Smooth muscle cell (in vitro differentiated cells): Measurements from ENCODE around the gene GDF10. TPM values are rescaled to one million over a fixed set of nuclear protein-coding genes. Genes with fewer than 3 reads are reported as not detected.

Source experiments
- DNase-seq: peaks from one replicate; lab custom pipeline; 2025; ENCODE audit not compliant: unreplicated experiment; lab: John Stamatoyannopoulos, UW
- H2AFZ ChIP-seq: fragments of 200-600 bp; sonication (generic); 2 replicates; pipeline ENCODE4 v1.6.0; 2016; ENCODE audit warnings: antibody characterized with exemption, low read depth, mild to moderate bottlenecking
- H3F3A ChIP-seq: fragments of 200-600 bp; sonication (generic); 2 replicates; pipeline ENCODE4 v1.6.0; 2017; ENCODE audit warnings: antibody characterized with exemption, low read depth
- H3K27ac ChIP-seq: fragments of 200-600 bp; sonication (generic); 2 replicates; pipeline ENCODE4 v1.5.1; 2016; ENCODE audit warnings: low read depth, mild to moderate bottlenecking
- H3K27me3 ChIP-seq: fragments of 200-600 bp; sonication (generic); 2 replicates; pipeline ENCODE4 v1.6.1; 2016; ENCODE audit warnings: low read depth, mild to moderate bottlenecking
- H3K36me3 ChIP-seq: fragments of 200-600 bp; sonication (generic); 2 replicates; pipeline ENCODE4 v1.5.1; 2016; ENCODE audit warnings: low read depth
- H3K4me1 ChIP-seq: fragments of 200-600 bp; sonication (generic); 2 replicates; pipeline ENCODE4 v1.5.1; 2016; ENCODE audit warnings: low read depth
- H3K4me2 ChIP-seq: fragments of 200-600 bp; sonication (generic); 2 replicates; pipeline ENCODE4 v1.6.0; 2016; ENCODE audit warnings: mild to moderate bottlenecking
- H3K4me3 ChIP-seq: fragments of 200-600 bp; sonication (generic); 2 replicates; pipeline ENCODE4 v1.5.1; 2016; ENCODE audit warnings: mild to moderate bottlenecking
- H3K79me2 ChIP-seq: fragments of 200-600 bp; sonication (generic); 2 replicates; pipeline ENCODE4 v1.6.0; 2016; ENCODE audit warnings: low read depth, mild to moderate bottlenecking
- H3K9ac ChIP-seq: fragments of 200-600 bp; sonication (generic); 2 replicates; pipeline ENCODE4 v1.6.0; 2016; ENCODE audit warnings: low read depth
- H3K9me3 ChIP-seq: fragments of 200-600 bp; sonication (generic); replicated peaks from 2 replicates; pipeline ENCODE4 v1.5.1; 2016; ENCODE audit warnings: low read depth
- H4K20me1 ChIP-seq: fragments of 200-600 bp; sonication (generic); 2 replicates; pipeline ENCODE4 v1.6.0; 2016; ENCODE audit warnings: low read depth
- CTCF ChIP-seq: fragments of 200-600 bp; sonication (generic); IDR thresholded peaks from 2 replicates; pipeline ENCODE4 v1.5.1; 2017; ENCODE audit warnings: borderline replicate concordance, mild to moderate bottlenecking, antibody characterized with exemption; ENCODE audit not compliant: insufficient read depth, poor library complexity, severe bottlenecking
- WGBS: methylation state at CpG from one replicate; pipeline ENCODE4 v1.1.7; 2016; ENCODE audit warnings: low lambda C conversion rate; 5-methylcytosine and 5-hydroxymethylcytosine counted together
- polyA plus RNA-seq: library from polyadenylated mRNA; unstranded; fragments of >200 nt; fragmentation: Nextera tagmentation; extraction: Ambion mirVana; gene quantifications from 2 replicates; pipeline ENCODE4 v1.2.1, GENCODE V29; 2016
- total RNA-seq: library from RNA; depleted of rRNA; stranded (reverse); fragments of >200 nt; gene quantifications from 2 replicates; pipeline ENCODE4 v1.2.3, GENCODE V29; 2014

GDF10 gene
- total and polyA plus RNA-seq, 2 experiments from 2014 or later: 0.58 to 1.5 TPM

- Histone ChIP-seq H3K4me3 (no peak overlapping the region), H3K9ac (no peak overlapping the region), H3K27ac (no peak overlapping the region), H4K20me1 (no peaks in the 10 kb centered on the region), H3K9me3 (no peaks in the 10 kb centered on the region), H2AFZ (no peak overlapping the region), H3F3A (no peaks in the 10 kb centered on the region), H3K4me2 (no peak overlapping the region), H3K36me3 (no peaks in the 10 kb centered on the region), H3K27me3 (peaks cover 10% of the 10 kb centered on the region), H3K79me2 (no peaks in the 10 kb centered on the region), H3K4me1 (no peaks in the 10 kb centered on the region)
- TF ChIP-seq CTCF: no peak
- WGBS: 95% methylated on average over 9 of the region's 9 CpGs
- no peak for DNase-seq
Measured at GRCh38 chr10:47331491-47331890, 31.5 kb downstream of the GDF10 start.

GRCh38 chr10:47331954-47332353 lies 32.0 kb downstream of the GDF10 start:
- H2AFZ ChIP-seq: no peak overlapping the region
- H3K27ac ChIP-seq: no peak overlapping the region
- H3K4me1 ChIP-seq: no peaks in the 10 kb centered on the region
- no peak overlapping the region for H3K4me3 ChIP-seq
- H3K27me3 ChIP-seq: peaks cover 10% of the 10 kb centered on the region
- no peak for TF ChIP-seq CTCF
- H3K9ac ChIP-seq: no peak overlapping the region
- H3K9me3 ChIP-seq: no peaks in the 10 kb centered on the region
- no peaks in the 10 kb centered on the region for H3K36me3 ChIP-seq
- H3K4me2 ChIP-seq: no peak overlapping the region
- no peaks in the 10 kb centered on the region for H4K20me1 ChIP-seq
- H3F3A ChIP-seq: no peaks in the 10 kb centered on the region
- WGBS: 82% methylated on average over 7 of the region's 7 CpGs
- H3K79me2 ChIP-seq: no peaks in the 10 kb centered on the region
- DNase-seq: no peak

GRCh38 chr10:47332371-47332770 lies 32.4 kb downstream of the GDF10 start:
- H3K27me3 ChIP-seq: peaks cover 10% of the 10 kb centered on the region
- no peaks in the 10 kb centered on the region for H3F3A ChIP-seq
- no peaks in the 10 kb centered on the region for H4K20me1 ChIP-seq
- WGBS: 91% methylated on average over 3 of the region's 3 CpGs
- H3K4me2 ChIP-seq: no peak overlapping the region
- H3K36me3 ChIP-seq: no peaks in the 10 kb centered on the region
- H3K4me3 ChIP-seq: no peak overlapping the region
- H3K4me1 ChIP-seq: no peaks in the 10 kb centered on the region
- no peaks in the 10 kb centered on the region for H3K9me3 ChIP-seq
- H3K9ac ChIP-seq: no peak overlapping the region
- no peaks in the 10 kb centered on the region for H3K79me2 ChIP-seq
- H3K27ac ChIP-seq: no peak overlapping the region
- no peak for TF ChIP-seq CTCF
- no peak for DNase-seq
- no peak overlapping the region for H2AFZ ChIP-seq

GRCh38 chr10:47332946-47333345 lies 32.9 kb downstream of the GDF10 start:
- H3F3A ChIP-seq: no peaks in the 10 kb centered on the region
- 48% methylated on average over 3 of the region's 3 CpGs for WGBS
- no peaks in the 10 kb centered on the region for H4K20me1 ChIP-seq
- no peak for DNase-seq
- H3K4me3 ChIP-seq: no peak overlapping the region
- no peaks in the 10 kb centered on the region for H3K36me3 ChIP-seq
- peaks cover 10% of the 10 kb centered on the region for H3K27me3 ChIP-seq
- H3K9me3 ChIP-seq: no peaks in the 10 kb centered on the region
- H3K4me2 ChIP-seq: no peak overlapping the region
- no peak overlapping the region for H3K27ac ChIP-seq
- TF ChIP-seq CTCF: no peak
- H3K9ac ChIP-seq: no peak overlapping the region
- no peaks in the 10 kb centered on the region for H3K79me2 ChIP-seq
- no peaks in the 10 kb centered on the region for H3K4me1 ChIP-seq
- H2AFZ ChIP-seq: no peak overlapping the region
